GM12865 (cell line): ENCODE data around the gene DAW1.

Experiments
- DNase-seq: peaks from one replicate; pipeline ENCODE4 v3.0.0; 2010; ENCODE audit warnings: low read depth
- H3K4me3 ChIP-seq: 2 replicates; pipeline ENCODE4 v1.5.1; 2011; ENCODE audit warnings: mild to moderate bottlenecking, low read depth, low read length, control low read depth
- TF ChIP-seq, protein P1 (sequence below): IDR thresholded peaks from 2 replicates; pipeline ENCODE4 v1.5.1; 2011; ENCODE audit warnings: low read length, control low read depth, low read depth, inconsistent platforms; ENCODE audit not compliant: insufficient read depth; ENCODE audit errors: missing control alignments

DAW1 gene

GRCh38 chr2:227939271-227940027, 68.0 kb downstream of the DAW1 start:
- TF ChIP-seq, protein P1, sequence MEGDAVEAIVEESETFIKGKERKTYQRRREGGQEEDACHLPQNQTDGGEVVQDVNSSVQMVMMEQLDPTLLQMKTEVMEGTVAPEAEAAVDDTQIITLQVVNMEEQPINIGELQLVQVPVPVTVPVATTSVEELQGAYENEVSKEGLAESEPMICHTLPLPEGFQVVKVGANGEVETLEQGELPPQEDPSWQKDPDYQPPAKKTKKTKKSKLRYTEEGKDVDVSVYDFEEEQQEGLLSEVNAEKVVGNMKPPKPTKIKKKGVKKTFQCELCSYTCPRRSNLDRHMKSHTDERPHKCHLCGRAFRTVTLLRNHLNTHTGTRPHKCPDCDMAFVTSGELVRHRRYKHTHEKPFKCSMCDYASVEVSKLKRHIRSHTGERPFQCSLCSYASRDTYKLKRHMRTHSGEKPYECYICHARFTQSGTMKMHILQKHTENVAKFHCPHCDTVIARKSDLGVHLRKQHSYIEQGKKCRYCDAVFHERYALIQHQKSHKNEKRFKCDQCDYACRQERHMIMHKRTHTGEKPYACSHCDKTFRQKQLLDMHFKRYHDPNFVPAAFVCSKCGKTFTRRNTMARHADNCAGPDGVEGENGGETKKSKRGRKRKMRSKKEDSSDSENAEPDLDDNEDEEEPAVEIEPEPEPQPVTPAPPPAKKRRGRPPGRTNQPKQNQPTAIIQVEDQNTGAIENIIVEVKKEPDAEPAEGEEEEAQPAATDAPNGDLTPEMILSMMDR, result peak; percentile 67
- peak; percentile 65 for DNase-seq
- H3K4me3 ChIP-seq, result no peak overlapping the region

DNA sequence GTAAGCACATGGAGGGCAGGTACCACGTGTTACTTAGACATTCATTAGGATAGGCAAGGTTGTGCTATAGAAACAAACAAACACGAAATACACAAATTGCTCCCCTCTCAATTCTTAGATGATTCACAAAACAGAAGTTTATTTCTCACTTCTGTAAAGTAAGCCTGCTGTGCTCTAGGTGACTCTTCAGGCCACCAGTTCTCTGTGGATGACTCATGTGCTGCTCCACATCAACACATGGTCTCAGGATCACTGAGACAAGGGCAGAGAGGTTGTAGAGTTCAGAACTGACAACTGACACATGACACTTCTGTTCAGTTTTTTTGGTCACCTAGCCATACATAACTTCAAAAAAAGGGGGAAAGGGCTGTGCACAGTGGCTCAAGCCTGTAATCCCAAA, 70.6 kb downstream of the DAW1 start:
- DNase-seq, result peak; percentile 35
- TF ChIP-seq, protein P1, result no peak
- no peak overlapping the region for H3K4me3 ChIP-seq

- no peak overlapping the region for H3K4me3 ChIP-seq
- DNase-seq, result no peak
- TF ChIP-seq, protein P1, result no peak
Observed at GRCh38 chr2:227942965-227943364, 71.5 kb downstream of the DAW1 start.

DNA sequence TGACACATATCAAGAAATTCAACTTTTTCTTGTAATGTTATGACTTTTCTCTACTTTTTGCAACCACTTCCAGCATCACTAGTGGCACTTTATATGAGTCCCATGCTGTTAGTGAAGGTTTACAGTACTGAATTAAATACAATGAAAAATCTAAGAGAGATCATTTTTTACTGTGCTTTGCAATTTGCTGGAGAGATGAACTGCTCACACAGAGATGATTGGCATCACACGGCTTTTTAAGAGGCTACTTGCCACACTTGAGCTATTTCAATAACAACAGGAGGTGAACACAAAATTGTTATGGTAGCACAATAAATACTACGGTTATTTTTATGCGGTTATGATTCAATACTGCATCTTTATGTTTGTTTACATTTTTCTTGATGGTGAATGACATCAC, 88.9 kb downstream of the DAW1 start:
- no peak overlapping the region for H3K4me3 ChIP-seq
- TF ChIP-seq, protein P1, result no peak
- no peak for DNase-seq

DNA sequence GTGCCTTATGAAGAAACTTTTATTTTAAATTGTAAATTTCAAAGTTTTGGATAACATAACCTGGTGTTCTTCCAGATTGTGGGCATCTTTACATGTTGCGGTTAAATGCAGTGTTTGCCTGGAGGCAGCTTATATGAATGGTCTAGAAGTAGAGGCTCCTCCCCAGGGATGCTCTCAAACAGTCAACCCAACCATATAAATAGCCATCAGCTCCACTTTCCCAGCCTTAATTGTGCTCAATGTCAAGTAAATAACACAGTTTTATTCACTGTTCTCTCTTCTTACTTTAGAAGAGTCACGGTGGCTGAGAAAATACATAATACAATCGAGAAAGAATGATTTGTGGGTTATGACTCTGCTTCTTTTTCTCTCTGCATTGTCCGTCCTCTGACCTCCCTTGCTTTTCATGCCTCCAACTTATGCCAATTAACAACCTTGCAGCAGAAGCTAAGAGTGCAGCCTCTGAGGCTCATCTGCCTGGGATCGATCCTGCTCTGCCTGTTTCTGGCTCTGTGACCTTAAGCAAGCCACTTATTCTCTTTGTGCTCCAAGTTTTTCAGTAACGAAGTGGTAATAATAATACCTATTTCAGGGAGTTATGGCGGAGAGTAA, 100.3 kb downstream of the DAW1 start:
- DNase-seq, result no peak
- TF ChIP-seq, protein P1, result no peak
- no peak overlapping the region for H3K4me3 ChIP-seq

DNA sequence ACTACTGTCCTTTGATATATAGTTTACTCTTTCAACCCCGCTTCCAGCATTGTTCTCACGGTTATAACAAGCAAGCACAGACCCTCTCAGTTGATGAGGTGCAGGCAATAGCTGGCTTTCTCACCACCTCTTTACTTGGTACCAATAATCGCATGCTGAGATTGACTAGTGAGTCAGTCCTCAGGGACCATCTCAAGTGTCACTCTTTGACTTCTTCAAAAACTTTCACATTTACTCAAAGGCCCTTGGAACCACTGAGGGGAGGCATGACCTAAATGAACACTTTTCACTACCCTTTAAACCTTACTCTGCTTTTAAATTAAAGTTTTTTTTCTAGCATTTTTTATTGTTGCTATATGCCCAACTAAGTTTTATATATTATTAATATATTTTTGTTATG, 101.8 kb downstream of the DAW1 start:
- DNase-seq, result no peak
- no peak overlapping the region for H3K4me3 ChIP-seq
- TF ChIP-seq, protein P1, result no peak
